ENCODE data around the gene MCC.

Gene MCC

DNA sequence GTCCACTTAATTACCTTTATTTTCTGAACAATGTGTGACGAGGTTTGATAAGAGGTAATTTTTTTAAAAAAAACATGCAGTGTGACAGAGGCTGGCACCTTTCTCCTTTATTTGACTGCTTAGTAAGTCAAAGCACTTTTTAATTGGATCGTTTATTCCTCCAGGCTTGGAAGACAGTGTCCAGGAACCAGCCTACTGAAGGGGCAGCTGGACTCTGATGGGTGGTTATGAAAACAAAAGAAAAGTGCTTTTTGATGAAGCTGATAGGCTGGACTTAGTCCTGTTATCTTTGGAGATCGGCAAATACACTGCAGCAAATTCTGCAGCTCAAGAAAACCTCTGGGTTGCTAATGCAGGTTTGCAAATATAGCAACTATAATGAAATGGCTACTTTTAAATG, 370.0 kb downstream of the MCC start:
- TF ChIP-seq, protein P1, sequence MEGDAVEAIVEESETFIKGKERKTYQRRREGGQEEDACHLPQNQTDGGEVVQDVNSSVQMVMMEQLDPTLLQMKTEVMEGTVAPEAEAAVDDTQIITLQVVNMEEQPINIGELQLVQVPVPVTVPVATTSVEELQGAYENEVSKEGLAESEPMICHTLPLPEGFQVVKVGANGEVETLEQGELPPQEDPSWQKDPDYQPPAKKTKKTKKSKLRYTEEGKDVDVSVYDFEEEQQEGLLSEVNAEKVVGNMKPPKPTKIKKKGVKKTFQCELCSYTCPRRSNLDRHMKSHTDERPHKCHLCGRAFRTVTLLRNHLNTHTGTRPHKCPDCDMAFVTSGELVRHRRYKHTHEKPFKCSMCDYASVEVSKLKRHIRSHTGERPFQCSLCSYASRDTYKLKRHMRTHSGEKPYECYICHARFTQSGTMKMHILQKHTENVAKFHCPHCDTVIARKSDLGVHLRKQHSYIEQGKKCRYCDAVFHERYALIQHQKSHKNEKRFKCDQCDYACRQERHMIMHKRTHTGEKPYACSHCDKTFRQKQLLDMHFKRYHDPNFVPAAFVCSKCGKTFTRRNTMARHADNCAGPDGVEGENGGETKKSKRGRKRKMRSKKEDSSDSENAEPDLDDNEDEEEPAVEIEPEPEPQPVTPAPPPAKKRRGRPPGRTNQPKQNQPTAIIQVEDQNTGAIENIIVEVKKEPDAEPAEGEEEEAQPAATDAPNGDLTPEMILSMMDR (IDR thresholded peaks at IDR 0.05; ENCODE audit: insufficient read depth, missing control alignments) = no peak
- no peak for FAIRE-seq

DNA sequence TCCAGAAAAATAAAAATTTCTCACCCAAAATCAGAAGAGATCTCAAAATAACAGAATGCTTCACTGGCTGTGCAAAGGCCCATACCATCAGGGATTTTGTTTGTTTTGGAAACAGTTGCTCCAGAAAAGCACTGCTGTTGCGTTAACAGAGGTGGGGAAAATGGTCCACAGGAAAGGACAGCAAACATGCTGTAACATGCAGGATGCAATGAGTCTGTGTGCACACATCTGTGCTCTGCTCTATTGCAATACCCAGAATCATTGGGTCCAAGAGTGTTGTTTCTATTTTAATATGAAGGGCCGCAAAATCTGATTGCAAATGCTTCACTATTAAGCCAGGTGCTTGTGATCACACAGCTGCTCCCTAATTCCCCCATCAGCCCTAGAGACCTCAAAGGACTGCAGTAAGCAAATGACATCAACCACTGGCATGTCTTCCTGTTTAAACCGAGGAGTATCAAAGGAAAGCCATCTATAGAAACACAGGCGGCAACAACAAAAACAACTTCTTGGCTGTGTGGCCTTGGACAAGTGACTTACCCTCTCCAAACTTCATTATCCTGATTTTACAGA, 370.6 kb downstream of the MCC start:
- DNase-seq (ENCODE audit: insufficient read length, low spot score) = no peak

More for the DNA sequence above, 370.0 kb downstream of the MCC start:
- DNase-seq (ENCODE audit: insufficient read length, low spot score) = no peak

DNA sequence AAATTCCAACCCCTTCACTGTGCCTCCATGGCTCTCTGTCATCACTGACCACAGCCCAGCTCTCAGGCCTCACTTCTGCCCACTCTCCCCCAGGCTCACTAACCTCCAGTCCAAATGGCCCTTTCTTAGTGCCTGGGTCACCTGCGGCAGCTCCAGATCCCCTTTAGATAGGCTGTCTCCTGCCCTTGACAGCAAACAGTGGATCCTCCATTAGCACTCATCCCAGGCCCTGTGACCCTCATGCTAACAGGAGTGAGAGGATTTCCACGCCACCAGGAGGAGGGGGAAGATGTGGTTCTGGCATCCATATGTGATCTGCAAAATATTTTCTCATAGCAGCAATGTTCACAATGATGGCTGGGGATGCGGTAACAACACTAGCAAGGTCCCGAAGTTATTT, 372.3 kb downstream of the MCC start:
- FAIRE-seq (no peak), DNase-seq (ENCODE audit: insufficient read length, low spot score) (no peak)
- TF ChIP-seq, protein P1 (IDR thresholded peaks at IDR 0.05; ENCODE audit: insufficient read depth, missing control alignments) = no peak

More for the DNA sequence above, 370.6 kb downstream of the MCC start:
- no peak for FAIRE-seq
- TF ChIP-seq, protein P1 (IDR thresholded peaks at IDR 0.05; ENCODE audit: insufficient read depth, missing control alignments) = no peak

DNA sequence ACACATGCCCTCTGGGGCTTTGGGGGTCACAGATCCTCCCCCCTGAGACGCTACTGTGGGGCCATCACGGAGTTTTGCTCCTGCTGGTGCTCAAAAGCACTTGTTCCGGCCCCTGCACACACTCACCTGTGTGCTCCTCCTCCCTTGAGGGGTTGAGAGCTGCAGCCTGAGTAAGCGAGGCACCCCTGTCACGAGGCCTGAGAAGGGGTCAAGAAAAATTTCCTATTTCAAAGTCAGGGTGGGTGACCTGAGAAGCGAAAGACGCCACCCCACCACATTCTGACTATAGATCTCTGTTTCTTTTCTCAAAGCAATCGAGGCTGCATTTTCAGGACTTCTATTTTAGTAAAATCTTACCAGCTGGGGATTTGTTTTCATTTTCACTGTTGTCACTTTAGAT, 373.2 kb downstream of the MCC start:
- FAIRE-seq (no peak), DNase-seq (ENCODE audit: insufficient read length, low spot score) (no peak)
- TF ChIP-seq, protein P1 (IDR thresholded peaks at IDR 0.05; ENCODE audit: insufficient read depth, missing control alignments) = no peak

DNA sequence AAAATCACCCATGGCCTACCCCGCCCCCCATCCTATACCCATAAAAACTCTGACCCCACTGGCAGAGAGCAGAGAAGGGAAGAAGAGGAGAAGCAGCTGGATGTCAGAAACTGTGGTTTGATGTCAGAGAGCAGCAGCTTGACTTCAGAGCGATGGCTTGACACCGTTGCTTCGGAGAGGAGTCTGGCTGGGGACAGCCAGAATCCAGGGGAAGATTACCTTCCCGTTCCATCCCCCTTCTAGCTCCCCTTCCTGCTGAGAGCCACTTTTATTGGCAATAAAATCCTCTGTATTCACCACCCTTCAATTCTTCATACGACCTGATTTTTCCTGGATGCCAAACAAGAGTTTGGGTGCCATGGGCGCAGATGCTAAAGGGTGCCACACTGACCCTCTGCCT, 373.7 kb downstream of the MCC start:
- DNase-seq (ENCODE audit: insufficient read length, low spot score) (no peak), FAIRE-seq (no peak)
- TF ChIP-seq, protein P1 (IDR thresholded peaks at IDR 0.05; ENCODE audit: insufficient read depth, missing control alignments) = no peak

DNA sequence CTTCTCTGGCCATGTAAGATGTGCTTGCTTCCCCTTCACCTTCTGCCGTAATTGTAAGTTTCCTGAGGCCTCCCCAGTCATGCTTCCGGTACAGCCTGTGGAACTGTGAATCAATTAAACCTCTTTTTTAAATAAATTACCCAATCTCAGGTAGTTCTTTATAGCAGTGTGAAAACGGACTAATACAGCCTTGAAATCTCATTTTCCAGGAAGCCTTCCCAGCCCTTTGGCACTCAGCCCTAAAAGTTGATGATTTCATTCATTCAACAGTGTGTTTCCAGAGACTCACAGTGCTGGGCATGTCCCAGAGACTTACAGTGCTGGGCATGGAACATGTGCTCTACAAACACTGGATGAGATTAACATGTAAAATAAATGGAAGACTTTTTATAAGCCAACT, 375.8 kb downstream of the MCC start:
- TF ChIP-seq, protein P1 (IDR thresholded peaks at IDR 0.05; ENCODE audit: insufficient read depth, missing control alignments) = no peak
- no peak for FAIRE-seq

DNA sequence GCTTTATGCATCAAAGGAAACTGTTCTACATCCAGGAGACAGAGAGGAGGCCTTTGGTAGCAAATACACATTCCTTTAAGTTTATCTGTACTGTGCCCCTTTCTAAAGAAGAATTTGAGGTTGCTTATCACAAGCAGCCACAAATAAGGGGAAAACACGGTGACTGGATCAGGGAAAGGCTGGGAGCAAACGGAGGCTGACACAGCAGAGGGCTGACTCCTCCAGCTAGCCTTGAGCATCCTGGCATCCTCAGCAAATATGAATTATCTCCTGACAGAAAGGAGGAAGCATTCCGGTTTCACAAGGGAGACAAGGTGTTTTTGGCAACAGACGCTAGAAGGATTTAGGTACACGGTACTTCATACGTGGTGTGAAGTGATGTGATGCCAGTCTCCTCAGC, 378.1 kb downstream of the MCC start:
- TF ChIP-seq, protein P1 (IDR thresholded peaks at IDR 0.05; ENCODE audit: insufficient read depth, missing control alignments) = no peak
- DNase-seq (ENCODE audit: insufficient read length, low spot score) (no peak), FAIRE-seq (no peak)

More for the DNA sequence above, 375.8 kb downstream of the MCC start:
- no peak for DNase-seq (ENCODE audit: insufficient read length, low spot score)
